Measurements from ENCODE around the gene TNS4.

The TNS4 gene

GRCh38 chr17:40473573-40474365, 27.7 kb downstream of the TNS4 start:
- DNase-seq (ENCODE audit: low spot score) (no peak), FAIRE-seq (no peak)

- DNase-seq (ENCODE audit: low spot score) (no peak), FAIRE-seq (no peak)
These were observed 28.5 kb downstream of the TNS4 start for GRCh38 chr17:40472733-40473452.

GRCh38 chr17:40471846-40472732, 29.3 kb downstream of the TNS4 start:
- DNase-seq (ENCODE audit: low spot score) (no peak), FAIRE-seq (no peak)

GRCh38 chr17:40470932-40471828, 30.2 kb downstream of the TNS4 start:
- no peak for DNase-seq (ENCODE audit: low spot score)
- FAIRE-seq = no peak

- DNase-seq (ENCODE audit: low spot score) (no peak), FAIRE-seq (no peak)
These were observed 31.4 kb downstream of the TNS4 start for GRCh38 chr17:40469805-40470675.

GRCh38 chr17:40468560-40468959, 32.9 kb downstream of the TNS4 start:
- FAIRE-seq (no peak), DNase-seq (ENCODE audit: low spot score) (no peak)

- DNase-seq (ENCODE audit: low spot score) = no peak
- FAIRE-seq = no peak
These were observed 34.0 kb downstream of the TNS4 start for GRCh38 chr17:40467281-40467867.

- DNase-seq (ENCODE audit: low spot score) = no peak
- no peak for FAIRE-seq
These were observed 35.0 kb downstream of the TNS4 start for GRCh38 chr17:40466298-40466971.

- FAIRE-seq = no peak
- DNase-seq (ENCODE audit: low spot score) = no peak
These were observed 37.0 kb downstream of the TNS4 start for GRCh38 chr17:40464392-40464855.

- DNase-seq (ENCODE audit: low spot score) = no peak
- FAIRE-seq = no peak
These were observed 38.3 kb downstream of the TNS4 start for GRCh38 chr17:40463122-40463550.

GRCh38 chr17:40462343-40463121, 38.9 kb downstream of the TNS4 start:
- DNase-seq (ENCODE audit: low spot score) (no peak), FAIRE-seq (no peak)

- FAIRE-seq (no peak), DNase-seq (ENCODE audit: low spot score) (no peak)
These were observed 39.6 kb downstream of the TNS4 start for GRCh38 chr17:40461732-40462342.

GRCh38 chr17:40460968-40461731, 40.3 kb downstream of the TNS4 start:
- DNase-seq (ENCODE audit: low spot score) (no peak), FAIRE-seq (no peak)

GRCh38 chr17:40460604-40460967, 40.8 kb downstream of the TNS4 start:
- FAIRE-seq = no peak

GRCh38 chr17:40459636-40460603, 41.5 kb downstream of the TNS4 start:
- FAIRE-seq = no peak

More at GRCh38 chr17:40460604-40460967, 40.8 kb downstream of the TNS4 start:
- no peak for DNase-seq (ENCODE audit: low spot score)

More at GRCh38 chr17:40459636-40460603, 41.5 kb downstream of the TNS4 start:
- no peak for DNase-seq (ENCODE audit: low spot score)
